ENCODE results near the gene SH3TC1. TPM values are rescaled to one million over a fixed set of nuclear protein-coding genes. Genes with fewer than 3 reads are reported as not detected.

The SH3TC1 gene
- total RNA-seq, 1 donor from 2014 or later = 27.2 TPM

DNA sequence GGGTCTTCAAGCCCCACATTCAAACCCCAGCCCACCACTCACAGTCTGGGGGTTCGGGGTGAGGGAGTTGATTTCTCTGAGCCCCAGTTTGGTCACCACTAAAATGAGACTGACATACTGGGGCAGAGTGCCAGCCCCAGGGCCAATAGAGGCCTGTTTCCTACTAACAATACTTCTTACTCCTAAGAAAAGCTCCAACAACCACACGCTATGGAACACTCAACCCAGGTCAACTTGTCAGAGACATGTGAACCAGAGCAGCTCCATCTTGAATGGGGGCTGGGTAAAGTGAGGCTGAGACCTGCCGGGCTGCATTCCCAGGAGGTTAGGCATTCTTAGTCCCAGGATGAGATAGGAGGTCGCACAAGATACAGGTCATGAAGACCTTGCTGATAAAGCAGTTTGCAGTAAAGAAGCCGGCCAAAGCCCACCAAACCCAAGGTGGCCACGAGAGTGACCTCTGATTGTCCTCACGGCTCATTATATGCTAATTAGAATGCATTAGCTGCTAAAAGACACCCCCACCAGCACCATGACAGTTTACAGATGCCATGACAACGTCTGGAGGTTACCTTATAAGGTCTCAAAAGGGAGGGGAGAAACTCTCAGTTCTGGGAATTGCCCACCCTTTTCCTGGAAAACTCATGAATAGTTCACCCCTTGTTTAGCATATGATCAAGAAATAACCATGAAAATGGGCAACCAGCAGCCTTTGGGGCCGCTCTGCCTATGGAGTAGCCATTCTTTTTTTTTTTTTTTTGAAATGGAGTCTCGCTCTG, 43.9 kb downstream of the SH3TC1 start:
- no peak for DNase-seq (ENCODE audit: low read depth)

DNA sequence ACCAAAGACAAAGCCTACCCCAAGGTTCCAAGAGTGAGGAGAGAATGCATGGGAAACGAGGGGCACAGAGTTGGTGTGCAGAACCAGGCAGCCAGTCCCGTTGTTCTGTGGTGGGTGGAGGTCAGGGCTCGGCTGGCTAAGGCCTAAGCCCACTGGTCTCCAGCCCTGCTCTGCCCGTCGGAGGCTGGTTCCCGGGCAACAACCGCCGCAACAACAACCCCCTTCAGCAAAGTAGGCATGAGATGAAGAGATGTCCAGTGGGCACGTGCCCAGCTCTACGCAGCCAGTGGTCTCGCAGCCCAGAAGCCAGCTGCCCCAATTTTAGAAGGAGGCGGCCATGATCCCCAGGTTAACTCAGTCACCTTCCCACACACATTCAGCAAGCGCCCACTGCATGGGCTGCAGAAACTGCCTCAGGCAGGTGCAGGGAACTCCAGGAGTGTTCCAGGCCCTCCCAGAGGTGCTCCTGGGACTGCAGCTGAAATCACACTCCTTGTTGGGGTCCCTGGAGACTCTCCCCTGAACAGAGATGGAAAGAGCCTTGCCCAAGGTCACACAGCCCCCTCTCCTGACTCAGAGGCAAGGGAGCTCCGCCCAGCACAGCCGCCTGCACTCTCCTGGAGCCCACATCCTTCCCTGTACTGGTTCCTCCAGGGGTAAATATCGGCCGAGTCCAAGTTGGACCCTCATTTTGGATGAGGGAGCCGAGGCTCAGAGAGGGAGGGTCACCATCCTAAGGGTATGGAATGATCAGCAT, 45.1 kb downstream of the SH3TC1 start:
- DNase-seq (ENCODE audit: low read depth) = no peak

DNA sequence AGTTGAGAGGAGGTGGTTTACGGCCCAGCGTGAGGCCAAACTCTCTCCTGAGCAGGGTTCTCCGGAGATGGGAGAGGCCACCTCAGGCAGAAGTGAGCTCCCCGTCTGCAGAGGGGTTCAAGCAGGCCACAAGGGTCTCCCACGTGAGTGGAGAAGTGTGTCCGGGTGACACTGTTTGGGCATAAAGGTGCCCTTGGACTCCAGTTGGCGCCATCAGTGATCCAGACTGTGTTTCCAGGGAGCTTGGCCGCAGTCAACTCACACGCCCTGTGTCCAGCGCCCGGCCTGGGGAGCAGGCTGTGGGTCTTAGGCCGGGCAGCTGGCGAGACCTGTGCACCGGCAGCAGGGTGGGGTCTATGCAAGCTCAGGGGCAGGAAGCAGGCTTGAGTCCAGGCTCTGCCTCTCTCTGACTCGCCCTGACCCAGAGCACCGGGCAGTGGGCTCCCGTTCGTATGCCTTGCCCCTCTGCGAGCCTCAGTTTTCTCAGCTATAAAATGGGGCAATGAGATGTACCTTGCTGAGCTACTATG, 45.9 kb downstream of the SH3TC1 start:
- no peak for DNase-seq (ENCODE audit: low read depth)

DNA sequence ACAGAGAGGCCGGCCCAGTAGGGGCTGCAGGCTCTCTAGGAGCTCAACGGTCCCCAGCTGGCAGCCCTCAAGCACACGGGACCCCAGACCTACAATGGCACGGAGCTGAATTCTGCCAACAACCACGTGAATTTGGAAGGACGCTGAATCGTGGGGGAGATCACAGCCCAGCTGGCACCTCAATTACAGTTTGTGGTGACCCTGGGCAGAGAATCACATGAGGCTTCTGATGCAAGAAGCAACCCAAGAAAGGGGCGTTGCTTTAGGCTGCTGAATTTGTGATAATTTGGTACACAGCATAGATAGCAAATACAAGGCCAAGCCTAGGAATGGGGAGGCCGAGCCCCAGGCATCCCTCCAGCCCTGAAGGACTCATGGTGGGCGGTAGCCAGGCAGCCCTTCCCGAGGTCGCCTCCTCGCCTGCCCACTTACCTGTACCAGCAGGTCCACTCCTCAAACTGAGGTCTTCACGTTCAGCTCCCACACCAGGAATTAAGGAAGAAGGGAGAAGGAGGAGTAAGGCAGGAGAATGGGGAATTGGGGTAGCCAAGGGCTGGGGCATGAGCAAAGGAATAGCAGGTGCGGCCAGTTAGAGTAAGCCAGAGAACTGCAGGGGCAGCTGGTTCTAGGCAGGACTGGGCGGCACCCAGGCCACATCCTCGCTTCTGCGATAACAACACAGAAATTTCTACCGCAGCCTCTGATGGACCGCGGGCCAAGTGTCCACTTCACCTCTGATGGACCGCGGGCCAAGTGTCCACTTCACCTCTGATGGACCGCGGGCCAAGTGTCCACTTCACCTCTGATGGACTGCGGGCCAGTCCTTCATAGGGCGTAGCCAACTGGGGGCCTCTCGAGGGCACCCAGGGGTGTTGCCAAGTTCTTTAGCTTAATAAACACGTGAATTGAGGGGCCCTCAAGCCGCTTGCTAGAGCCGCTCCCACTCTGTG, 47.1 kb downstream of the SH3TC1 start:
- no peak for DNase-seq (ENCODE audit: low read depth)

DNA sequence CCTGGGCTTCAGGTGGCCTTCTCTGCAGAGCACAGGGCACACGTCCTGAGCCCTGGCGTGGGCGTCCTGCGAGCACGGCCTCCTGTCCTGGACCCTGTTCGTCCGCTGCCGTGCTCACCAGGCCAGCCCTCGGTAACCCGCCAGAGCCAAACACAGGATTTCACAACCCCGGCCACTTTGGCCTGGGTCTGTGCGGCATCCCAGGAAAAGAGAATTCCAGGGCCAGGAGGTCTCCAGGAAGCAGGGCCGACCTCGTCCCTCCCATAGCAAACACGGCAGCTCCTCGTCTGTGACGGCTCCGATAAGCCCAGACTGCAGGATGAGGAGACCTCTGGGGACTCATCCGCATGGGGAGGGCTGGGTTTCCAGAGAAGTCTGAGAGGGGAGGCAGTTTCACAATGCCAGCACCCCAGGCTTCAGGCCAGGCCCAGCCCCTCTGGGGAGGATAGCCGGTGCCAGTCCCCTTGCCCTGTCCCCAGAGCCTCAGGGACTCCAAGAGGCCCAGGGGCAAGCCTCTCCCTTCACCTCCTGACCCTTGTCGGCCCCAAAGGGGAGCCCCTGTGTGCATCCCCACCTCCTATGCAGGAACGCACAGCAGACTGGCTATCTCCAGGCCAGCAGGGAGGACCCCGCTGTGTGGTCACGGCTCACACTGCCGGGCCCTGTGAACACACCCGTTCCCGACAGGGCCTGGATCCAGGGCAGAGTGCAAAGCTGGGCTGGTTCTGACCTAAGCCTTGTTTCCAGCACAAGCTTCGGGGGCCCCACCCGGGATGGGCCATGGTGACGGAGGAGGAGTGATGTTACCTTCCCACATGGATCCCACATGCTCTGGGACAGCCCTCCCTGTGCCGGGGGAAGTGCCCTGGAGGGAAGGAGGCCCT, 48.2 kb downstream of the SH3TC1 start:
- no peak for DNase-seq (ENCODE audit: low read depth)

DNA sequence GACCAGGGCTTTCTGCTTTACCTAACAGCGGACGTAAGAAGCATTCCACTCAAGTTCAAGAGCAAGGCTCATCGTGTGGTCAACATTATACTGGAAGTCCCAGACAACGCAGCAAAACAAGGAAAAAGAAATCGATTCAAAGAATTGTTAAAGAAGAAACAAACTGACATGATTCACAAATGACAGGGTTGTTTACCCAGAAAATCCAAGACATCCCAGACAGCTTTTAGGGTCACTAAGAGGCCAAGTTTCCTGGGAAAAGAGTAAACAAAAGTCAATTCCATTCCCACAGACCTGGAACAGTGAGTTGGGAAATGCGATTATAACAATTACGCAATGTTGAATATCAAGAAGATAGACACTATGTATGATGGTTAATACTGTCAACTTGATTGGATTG, 49.0 kb downstream of the SH3TC1 start:
- DNase-seq (ENCODE audit: low read depth) = peak; percentile 52

DNA sequence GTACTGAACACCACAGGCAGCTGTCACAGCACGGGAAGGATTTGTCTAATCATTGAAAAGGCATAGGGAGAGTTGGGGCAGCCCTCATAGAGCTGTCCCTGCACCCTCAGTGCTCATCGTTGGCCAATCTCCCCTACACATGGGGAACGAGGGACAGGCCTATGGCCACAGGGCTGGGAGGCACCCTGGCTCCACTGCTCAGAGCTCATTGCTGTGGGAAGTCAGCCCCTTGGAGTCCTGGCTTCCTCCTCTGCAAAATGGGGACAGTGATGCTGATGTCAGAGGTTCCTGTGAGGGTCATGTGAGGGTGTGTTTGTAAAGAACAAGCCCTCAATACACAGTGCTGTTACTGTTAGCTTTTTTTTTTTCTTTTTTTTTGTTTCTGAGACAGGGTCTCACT, 51.1 kb downstream of the SH3TC1 start:
- DNase-seq (ENCODE audit: low read depth) = no peak

DNA sequence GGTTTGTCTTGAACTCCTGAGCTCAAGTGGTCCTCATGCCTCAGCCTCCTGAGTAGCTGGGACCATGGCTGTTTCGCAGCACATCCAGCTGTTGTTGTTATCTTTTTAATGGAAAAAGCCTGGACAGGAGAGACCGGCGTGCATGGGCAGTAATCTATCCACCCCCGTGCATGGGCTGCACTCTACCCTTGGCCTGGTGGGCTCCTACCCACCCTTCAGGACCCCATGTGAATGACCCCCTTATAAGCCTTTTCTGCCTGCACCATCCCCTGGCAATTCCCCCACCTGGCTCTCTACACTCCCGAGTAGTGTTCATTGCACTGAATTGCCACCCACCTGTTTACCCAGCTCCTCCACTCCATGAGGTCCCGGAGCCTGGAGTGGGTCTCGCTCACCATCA, 51.5 kb downstream of the SH3TC1 start:
- no peak for DNase-seq (ENCODE audit: low read depth)

DNA sequence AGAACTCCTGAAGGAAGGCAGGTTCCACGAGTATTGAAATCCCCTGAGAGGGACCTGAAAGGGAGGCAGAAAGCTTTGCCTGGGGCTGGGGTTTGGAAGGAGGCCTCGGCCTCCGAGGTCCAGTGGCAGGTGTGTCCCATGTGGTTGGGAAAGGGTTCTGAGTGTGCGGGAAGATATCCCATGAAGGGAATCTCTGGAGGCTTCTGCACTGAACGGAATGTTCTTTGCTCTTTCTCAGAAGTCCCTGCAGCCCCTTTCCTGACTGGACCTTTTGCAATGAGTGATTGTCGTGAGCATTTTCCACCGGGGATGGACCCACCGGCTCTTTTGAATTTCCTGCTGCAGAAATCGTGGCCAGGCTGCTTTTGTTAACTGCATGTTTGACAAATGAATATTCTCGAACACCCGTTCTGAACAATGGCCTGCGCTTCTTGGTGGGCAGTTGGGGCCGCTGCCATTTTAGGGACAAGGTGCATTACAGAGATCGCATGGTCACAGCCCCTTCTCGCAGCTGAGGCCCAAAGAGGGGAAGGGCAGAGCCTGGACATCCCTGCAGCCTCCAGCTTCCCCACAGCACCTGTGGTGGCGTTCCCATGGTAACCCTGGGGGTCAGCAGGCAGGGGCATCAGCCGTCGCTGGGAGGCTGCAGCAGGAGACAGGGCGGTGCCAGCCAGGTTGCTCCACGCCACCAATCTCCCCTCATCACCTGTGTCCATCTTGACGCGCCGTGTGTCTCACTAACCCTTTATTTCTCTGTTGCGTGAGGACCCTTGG, 52.2 kb downstream of the SH3TC1 start:
- DNase-seq (ENCODE audit: low read depth) = no peak

DNA sequence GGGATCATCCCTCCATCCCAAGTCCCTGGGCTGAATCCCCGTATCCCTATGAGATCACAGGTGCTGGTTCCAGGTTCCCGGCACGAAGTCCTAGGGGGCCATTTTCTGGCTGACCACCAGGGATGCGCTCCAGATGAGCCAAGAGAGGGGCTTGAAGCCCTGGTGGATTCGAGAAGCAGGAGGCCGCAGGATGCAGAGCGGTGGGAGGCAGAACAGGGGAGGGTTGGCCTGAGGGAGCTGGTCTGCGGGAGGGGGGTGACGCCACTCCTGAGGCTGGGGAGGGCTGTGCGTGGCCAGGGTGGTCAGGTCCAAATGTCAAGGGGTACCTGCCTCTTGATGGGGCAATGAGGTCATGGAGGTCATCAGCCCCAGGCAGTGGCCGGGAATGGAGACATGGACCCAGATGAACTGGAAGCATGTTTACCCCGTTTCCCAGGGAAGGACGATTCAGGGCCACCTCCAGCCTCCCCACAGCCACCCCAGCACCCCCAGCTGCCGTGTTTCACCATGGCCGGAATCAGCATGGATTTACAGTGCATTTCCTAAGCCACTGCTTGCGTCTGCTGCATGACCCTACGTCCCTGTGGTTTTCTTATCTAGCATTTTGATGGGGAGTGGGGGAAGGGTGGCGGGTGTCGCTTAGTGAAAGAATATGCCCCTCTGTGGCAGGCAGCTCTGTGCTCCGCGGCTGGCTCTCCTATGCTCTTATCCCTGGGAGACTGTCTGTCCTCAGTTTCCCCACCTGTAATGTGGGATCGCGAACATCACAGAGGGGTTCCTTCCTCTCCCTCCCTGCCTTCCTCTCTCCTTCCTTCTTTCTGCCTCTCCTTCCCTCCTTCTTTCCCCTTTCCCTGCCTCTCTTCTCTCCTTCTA, 53.4 kb downstream of the SH3TC1 start:
- DNase-seq (ENCODE audit: low read depth) = no peak

DNA sequence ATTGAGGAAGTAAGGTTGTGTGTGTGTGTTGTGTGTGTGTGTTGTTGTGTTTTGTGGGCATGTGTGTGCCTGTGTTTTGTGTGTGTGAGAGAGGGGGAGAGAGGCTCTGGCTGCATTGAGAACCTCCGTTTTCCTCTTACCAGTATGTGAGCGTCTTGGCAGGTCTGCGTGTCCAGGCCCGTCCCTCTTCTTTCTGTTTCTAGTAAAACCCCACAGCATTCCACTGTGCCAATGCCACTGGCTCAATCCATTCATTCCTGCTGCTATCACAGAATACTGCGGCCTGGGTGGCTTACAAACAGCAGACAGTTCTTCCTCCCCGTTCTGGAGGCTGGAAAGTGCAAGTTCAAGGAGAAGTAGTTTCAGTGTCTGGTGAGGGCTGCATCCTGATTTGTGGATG, 55.0 kb downstream of the SH3TC1 start:
- DNase-seq (ENCODE audit: low read depth) = no peak

DNA sequence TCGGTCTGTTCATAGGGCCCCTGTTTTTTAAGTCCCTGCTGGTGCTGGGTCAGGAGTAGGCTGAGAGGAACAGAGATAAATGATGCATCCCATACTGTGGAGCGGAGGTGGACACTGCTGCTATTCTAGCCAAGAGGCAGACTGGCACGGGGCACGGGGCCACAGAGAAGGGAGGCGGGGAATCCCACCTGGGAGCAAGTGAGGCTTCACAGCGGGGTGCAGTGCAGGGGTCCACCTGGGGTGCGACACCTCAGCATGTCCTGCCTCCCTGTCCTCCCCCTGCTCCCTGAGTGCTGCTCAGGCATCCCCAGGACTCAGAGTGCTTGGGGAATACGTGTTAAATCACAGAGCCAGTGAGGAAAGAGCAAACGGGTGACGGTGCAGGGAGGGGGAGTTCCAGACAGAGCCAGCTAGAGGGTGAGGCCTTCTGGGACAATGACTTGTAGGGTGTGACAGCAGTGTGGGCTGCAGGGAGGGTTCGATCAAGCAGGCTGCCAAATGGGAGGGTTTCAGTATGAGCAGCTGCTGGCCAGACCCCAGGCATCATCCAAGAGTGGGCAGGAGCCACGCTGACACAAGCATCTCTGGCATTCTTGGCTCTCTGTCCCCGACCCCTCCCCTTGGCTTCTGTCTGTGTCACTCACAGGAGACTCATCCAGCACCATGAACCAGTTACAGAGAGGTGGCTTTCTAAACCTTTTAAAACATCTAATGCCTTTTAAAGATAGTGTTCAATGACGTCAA, 56.8 kb downstream of the SH3TC1 start:
- DNase-seq (ENCODE audit: low read depth) = no peak

DNA sequence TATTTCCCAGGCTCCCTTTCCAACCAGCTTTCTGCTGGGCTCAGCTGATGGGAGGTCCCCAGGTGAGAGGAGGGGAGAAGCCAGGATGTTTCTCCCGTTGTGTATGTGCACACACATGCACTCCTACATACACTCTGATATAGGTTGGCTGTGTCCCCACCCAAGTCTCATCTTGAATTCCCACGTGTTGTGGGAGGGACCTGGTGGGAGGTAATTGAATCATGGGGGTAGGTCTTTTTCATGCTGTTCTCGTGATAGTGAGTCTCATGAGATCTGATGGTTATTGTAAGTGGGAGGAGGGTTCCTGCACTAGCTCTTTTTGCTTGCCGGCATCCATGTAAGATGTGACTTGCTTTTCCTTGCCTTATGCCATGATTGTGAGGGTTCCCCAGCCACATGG, 58.8 kb downstream of the SH3TC1 start:
- DNase-seq (ENCODE audit: low read depth) = no peak

DNA sequence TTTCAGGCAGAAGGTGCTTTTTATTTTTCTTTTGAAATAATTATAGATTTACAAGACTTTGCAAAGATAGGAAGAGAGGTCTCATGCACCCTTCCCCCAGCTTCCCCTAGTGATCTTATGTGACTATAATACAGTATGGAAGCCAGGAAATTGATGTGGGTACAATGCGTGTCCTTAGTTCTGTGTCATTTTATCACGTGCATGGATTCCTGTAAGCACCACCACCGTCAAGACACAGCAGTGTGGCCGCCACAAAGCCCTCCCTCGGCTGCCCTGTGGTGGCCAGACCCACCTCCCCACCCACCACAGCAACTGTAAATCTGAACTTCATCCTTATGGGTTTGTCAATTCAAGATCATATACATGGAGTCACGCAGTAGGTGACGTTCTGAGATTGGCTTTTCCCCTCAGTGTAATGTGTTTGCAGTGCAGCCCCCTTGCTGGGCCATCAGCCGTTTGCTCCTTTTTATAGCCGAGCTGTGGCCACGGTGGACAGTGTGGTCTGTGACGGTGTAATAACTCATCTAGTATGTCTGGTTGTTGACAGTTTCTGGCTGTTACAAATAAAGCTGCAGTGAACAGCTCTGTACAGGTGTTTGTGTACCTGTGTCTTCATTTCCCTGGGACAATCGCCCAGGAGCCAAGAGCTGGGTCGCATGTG, 59.6 kb downstream of the SH3TC1 start:
- DNase-seq (ENCODE audit: low read depth) = no peak

DNA sequence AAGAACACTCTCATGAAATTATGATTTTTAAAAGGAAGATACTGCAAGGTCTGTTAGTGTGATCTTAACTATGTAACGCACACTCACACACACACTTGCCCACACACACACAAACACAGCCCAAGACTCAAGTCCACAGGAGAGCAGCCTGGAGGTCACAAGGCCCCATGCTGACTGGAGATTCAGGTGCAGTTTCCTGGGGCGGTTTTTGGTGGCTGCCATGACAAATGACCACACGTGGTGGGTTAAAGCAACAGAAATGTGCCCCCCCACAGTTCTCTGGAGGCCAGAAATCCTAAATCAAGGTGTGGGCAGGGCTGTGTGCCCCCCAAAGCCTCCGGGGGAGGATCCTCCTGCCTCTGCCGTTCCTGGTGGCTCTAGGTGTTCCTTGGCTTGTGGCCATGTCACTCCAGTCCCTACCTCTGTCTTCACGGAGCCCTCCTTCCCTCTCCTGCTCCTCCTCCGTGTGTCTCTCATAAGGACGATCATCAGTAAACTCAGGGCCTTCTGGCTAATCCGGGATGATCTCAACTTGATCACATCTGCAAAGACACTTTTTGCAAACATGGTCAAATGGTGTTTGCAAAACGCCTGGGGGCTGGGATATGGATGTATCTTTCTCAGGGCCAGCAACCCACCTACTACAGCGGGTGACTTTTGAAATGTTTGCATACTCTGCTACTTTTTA, 60.8 kb downstream of the SH3TC1 start:
- DNase-seq (ENCODE audit: low read depth) = no peak

DNA sequence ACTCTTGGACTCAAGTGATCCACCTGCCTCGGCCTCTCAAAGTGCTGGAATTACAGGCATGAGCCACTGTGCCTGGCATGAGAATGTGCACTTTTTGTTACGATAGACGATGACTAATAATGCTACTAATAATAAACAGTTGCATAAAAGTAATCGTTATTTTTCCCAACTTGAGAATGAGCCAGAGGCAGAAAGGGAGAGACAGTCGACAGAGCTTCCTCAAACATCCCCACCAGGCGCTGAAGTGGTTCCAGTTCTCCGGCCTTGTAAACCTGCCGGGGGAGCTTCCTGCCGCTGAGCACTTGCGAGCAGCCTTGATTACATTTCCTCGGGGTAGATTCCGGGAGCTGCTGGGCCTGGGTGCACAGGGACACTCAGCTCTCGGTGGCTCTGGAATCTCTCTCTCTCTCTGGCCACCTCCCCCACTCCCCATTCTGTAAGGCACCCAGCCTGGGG, 61.6 kb downstream of the SH3TC1 start:
- peak; percentile 36 for DNase-seq (ENCODE audit: low read depth)

DNA sequence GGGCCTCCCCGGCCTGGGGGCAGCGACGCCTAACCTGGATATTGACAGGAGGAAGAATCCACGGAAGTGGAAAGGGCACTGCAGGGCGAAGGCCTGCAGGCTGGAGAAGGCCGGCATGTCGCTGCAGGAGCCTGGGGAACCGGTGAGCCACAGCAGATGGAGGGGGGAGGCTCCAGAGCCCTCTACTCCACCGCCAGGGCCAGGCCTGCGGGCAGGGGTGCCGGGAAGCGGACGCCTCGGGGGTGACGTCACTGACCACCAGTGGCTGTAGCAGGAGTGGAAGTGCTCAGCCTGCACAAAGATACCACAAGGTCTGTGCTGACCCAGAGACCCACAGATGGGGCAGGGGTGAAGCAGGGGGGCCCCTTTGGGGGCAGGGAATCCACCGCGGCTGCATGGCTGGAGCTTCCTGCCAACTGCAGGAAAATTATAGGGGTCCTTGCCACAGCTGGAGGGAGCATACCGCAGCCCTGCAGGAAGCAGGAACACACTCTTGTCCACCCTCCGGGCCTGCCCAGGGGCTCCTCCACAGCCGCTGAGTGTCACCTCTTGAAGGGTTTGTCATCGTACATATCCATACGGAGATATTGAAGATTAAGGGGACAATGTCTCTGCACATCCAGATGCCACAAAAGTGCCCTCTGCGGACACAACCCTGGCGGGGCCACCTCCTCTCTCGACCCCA, 62.9 kb downstream of the SH3TC1 start:
- no peak for DNase-seq (ENCODE audit: low read depth)
